SKM-1 (cell line): ENCODE measurements around the gene IGFBP2.

Experiments used
- DNase-seq: peaks from one replicate; lab custom pipeline; 2025; ENCODE audit not compliant: unreplicated experiment; lab: John Stamatoyannopoulos, UW

The IGFBP2 gene

DNA sequence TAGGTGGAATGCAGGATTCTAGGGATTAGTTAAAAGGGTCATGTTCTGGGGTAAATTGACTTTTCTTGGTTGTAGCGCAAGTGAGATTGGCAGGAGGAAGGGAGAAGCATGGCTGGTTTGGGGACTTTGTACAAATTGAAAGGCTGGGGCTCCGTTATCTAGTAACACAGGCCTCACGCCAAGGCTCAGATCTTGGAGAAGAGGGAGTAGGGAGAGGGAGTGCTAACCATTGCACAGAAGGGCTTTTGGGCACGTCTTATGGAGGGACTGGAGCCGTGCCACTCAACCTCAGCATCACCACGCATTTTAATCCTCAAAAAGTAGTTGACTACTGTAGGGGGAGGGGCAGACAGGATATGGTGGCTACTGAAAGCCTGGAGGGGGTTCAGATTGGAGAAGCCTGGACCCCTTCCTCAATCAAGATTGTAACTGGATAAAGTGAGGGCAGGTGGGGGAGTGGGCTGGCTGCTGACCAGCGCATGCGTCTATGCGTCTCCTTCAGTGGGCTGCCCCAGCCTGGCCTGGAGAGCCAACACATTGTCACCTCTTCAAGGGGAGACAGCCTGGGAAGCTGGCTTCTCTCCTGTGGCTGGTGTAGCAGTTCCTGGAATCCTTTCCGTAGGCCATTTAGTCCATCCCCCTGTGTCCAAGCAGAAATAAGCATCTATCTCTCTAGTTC lies 47.9 kb downstream of the IGFBP2 start:
- DNase-seq = no peak

DNA sequence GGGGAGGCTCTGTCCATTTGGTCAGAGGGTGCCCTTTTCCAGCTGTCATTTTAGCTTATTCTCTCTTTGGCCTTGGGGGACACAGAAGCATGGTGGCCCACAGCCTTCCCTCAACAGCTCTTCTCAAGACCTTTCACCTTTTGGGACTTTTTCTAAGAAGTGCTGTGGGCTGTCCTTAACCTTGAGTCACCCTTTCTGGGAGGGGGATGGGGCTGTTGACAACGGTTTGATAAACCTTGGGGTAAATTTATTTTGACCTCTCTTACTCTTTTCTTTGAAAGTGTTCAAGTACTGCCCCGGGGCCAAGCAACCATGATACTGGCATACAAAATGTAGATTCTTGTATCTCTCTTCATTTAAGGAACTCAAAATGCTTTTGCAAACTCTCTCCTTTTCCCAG lies 48.5 kb downstream of the IGFBP2 start:
- DNase-seq = no peak

DNA sequence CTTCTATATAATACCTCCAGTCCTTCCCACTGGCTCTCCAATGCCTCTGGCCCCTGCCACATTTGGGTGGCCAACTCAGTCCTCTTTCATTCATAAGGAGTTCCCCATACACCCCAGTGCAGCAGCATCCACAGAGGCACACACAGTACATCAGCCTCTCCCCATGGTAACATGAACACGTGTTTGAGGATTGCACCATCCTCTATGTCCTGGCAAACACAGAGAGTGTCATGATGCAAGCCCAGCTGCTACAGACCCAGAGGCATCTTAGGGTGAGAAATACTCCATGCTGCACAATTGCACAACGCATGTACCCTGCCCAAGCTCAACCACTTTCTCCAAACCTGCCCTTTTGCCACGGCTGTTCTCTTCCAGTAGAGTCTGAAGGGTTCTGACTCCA lies 50.6 kb downstream of the IGFBP2 start:
- DNase-seq = peak; percentile 89

DNA sequence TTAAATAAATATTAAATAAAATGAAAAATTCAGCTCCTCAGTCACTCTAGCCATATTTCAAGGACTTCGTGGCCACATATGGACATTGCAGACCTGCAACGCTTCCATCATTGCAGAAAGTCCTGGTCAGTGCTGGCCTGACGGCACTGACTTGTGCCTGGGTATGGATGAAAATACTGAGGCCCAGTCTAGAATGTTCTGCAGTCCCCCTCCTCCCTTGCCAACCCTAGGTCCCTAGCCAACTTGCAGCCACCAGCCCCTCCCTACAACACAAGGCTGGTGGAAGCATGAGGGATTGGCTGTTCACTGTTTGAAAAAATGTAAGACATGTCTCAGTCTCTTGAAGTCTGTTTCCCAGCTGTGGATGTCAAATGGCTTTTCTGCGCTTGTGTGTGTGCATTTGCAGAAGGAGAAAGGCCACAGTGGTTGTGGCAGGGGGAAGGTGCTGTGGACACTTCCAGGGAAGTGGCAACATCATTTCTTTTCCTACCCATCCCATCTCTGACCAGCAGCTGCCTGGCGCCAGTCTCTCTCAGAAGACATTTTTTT lies 52.2 kb downstream of the IGFBP2 start:
- DNase-seq = no peak

DNA sequence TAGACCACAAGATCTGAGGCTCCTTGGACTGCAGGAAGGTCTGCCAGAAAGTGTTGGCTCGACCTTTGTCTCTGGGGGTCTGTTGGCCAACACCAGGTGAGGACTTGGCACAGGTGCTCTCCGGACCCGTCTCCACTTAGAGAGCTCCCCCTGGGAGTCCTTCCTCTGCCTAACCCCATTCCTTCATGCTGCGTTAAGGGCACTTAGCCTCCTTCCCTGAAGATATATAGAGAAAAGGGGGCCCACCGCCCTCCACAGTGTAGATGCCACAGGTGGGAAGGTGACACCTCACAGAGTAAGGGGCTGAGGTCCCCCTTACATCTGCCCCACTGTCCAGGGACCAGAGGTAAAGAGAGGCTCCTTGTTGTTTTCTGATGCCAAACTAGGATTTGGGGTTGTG lies 53.9 kb downstream of the IGFBP2 start:
- no peak for DNase-seq

DNA sequence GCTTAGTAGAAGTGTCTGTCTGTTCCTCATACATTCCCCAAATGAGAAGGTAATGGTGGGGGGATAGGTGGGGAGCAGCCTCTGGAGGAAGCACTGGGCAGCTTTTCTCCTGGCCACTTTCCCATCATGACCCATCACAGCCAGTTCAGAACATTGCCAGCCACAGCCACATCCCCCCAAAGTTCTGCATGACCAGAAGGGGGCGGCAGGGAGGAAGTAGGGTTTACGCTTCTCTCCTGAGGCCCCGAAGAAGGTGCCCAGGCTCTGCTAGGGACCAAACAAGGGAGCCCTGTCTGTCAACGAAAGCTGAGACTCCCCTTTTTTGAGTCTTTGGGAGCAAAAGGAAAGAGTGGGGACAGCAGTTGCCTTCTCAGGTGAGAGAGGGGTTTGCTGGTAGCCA lies 54.4 kb downstream of the IGFBP2 start:
- no peak for DNase-seq

DNA sequence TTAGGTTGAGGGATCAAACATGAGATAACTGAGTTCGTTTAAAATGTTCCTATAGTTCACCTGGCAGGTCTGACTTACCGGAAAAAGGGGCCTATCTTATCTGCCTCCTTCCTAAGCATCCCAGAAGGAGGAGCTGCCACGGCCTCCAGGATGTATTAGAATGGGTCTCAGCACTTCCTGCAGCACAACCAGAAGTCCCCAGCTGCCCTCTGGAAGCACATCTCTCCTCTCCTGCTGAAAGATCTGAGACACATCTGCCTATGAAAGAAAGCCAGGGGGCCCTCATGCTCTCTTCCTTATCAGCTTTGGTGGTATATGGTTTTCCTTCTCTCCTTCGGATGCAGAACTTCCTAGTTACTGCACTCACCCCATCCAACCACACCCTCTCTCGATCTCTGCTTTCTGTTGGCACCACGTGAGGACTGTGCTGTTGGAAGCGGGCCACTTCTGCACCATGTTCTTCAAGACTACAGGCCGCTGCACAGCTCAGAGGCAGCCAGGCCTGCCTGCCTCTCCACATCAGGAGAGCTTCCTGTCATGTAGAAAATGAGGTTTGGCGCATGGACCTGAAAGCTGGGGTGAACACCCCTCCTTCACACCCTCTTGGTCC lies 55.6 kb downstream of the IGFBP2 start:
- DNase-seq = no peak

DNA sequence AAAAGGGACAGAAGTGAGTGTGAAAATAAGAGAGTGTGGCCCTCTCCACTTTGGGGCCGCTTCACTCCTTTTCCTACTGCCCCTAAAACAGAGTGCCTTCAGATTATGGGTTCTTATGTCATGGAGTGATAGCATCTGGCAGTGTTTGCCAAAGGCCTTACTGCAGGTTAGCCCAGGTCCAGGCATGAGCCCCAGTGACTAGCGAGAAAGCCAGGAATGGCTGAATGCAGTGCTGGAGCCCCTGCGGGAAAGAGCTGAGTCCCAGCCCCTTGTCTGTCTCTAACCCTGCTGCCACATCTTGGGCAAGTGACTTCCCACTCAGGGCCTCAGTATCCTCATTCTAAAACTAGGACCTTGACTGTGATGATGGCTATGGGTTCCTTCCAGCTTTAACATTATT lies 56.2 kb downstream of the IGFBP2 start:
- DNase-seq = no peak

DNA sequence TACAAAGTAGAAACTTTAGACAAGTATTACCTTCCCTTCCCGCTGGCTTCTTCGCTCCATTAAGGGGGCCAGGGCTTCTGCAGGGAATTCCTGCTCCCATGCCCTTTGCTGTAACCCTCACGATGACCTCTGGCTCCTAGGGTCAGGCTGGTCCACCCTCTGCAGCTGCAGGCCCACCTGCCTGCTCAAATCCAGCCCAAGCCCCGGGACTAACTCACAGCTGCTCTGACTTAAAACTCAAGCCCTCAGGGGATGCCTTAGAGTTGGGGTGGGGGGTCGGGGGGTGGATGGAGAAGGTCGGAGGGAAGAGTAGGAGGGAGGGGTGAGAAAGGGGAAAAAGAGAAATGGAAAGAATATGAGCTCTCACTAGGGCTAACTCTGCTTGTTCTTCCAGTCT lies 57.2 kb downstream of the IGFBP2 start:
- no peak for DNase-seq

DNA sequence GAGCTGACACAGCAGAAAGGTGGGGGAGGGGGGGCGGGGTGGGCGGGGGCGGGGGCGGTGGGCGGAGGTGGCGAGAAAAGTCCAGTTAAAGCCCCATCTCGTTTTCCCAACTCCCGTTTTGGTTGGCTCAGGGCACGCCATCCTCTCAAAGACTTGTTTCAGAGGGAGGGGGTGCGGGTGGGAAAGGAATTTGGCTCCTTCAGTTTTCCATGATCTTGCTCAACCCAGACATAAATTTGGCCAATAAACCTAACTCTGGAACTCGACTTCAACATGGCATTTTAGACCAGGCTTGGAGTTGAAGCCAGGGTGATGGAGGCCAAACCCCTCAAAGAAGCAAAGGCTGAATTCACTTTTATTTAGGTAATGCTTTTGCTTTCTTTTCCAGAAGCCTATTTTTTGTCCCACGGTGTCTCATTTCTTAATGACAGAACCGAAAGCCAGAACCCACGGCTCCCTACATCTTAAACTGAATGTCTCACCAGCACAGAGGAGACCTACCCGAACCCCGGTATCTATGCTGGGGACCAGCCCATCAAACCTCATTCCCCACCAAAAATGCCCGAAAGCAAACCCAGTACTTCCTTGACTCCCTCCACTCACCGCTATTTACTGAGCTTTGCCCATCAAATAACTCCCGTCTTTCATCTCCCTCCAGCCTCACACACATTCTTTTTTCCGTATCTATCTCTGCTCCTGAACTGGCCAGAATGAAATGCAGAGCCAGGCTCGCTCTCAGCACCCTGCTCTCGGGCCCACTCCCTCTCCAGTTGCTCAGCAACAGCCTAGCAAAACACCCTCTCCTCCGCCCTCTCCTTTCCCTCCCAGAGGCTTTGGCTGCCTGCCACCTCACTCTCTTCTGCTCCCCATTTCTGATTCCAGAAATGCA lies 57.9 kb downstream of the IGFBP2 start:
- no peak for DNase-seq

DNA sequence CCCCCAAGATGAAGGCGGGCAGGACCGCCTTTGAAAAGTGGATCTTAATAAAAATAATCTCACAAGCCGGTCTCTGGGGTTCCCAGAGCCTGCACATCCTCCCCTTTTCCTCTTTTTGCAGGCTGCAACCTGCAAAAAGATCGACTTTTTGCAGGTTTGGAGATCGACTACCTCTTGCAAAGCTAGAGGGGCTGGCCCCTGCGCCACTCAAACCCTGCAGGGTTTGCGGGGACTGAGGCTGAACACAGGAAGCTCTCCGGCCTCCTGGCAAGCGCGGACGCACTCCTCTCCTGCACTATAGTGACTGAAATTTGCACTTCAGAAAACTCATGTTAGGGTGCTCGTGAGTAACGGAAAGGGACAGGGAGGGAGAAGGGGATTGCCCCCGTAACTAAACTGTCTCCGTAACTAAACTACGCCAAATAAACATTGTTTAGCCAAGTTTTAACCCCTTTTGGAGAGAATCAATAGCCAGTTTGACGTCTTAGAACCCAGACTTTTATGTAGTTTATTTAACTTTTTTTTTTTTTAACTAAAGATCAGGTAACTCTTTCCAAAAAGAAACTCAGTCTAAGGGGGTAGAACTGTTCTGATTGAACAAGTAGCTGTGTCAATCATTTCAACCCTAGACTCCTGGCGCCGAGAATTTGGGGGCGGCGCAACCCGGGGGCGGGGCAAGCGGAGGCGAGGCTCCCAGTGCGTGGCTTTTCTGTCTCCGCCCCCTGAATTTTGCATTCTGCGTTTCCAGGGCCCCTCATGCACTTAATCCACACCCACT lies 59.6 kb downstream of the IGFBP2 start:
- DNase-seq = no peak

DNA sequence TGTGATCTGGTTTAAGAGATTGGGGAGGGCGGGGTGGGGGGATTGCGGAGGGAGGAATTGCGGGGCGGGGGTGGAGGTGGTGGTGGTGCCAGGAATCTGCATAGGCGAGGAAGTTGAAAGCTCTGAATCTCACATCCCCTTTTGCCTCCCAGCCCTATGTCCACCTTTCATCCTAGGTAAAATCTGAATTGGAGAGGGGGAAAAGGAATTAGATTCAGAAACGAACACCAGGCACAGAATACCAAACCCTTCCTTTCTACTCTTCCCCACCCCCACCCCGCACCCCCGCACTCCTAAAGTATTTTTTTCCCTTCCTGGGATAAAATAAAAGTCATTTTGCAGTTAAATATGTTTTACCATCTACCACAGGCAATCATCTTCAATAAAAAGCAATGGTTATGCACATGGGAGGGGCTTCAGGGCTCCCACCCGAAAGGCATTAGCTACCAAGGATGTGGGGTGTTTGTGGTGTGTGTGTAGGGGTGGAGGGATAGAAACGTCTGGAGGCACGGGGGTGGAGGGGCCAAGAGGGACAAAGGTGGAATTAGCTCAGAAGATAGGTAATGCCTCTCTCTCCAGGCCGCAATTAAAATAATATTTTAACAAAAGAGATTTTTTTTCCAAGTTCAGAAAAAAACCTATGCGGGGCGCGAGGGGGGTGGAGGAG lies 60.3 kb downstream of the IGFBP2 start:
- no peak for DNase-seq

DNA sequence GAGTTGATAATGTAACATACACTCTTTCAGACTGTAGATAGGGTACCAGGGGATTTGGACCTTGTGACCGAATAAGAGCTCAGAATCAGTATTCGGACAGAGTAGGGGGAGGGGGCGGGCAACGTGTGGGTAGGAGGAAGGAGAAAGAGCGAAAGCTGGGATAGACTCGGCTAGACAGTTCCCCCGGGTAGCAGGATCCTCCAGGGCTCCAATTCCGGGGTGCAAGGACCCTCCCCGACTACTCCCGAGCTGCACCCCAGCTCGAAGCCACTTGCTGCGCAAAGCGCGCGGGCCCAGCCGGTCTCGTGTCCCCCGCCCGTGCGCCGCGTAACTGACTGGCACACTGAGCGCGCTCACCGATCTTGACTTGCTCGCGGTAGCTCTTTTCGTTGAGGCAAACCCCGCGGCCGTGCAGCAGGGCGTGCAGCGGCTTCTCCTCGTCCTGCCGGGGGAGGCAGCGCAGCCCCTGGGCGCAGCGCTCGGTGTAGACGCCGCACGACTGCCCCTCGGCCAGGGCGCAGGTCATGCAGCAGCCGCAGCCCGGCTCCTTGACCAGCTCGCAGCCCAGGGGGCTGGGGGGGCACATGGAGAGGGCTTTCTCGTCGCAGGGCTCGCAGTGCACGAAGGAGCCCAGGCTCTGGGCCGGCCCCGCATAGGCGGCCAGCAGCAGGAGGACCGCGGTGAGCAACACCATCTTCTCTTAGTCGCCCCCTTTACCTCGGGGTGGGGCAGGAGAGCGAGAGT lies 61.0 kb downstream of the IGFBP2 start:
- DNase-seq = no peak

DNA sequence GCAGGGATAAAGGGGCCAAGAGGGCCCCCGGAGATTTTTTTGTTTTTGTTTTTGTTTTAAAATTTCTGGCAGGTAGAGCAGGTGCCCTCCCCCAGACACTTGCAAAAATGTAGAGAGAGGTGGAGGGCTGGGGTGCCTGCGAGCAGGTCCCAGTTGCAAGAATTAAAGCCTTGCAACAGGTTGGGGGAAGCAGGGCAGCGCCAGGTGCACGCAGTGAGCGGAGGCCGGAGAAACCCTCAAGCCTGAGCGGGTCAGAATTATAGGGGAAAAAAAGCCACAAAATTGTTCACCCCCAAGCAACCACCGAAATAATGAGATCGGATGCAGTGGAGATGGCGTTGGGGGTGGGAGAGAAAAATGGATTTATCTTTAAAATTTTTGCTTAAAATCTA lies 61.6 kb downstream of the IGFBP2 start:
- no peak for DNase-seq

DNA sequence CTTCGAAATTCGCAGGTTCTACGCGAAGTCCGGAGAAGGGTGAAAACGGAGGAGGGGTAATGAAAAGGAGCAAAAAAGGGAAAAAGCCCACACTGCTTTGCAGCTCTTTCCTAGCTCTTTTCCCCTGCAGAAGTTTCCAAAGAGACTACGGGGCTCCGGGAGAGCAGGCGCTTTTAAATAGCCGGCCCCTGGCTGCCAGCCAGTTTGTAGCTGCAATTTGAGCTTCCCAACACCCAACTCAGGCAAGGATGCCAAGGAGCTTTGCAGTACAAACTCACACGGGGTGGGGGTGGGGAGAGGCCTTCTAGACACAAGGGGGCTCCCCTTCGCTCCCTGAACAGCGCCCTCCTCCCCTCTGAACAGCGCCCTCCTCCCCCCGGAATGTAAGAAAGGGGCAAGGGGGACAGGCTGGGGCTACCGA lies 62.2 kb downstream of the IGFBP2 start, which contains the start of gene IGFBP5:
Gene IGFBP5, minus strand, starts transcription at position 149 of the 421 bp plus-strand sequence. CDS start 774 bp downstream, outside the sequence.
- no peak for DNase-seq

DNA sequence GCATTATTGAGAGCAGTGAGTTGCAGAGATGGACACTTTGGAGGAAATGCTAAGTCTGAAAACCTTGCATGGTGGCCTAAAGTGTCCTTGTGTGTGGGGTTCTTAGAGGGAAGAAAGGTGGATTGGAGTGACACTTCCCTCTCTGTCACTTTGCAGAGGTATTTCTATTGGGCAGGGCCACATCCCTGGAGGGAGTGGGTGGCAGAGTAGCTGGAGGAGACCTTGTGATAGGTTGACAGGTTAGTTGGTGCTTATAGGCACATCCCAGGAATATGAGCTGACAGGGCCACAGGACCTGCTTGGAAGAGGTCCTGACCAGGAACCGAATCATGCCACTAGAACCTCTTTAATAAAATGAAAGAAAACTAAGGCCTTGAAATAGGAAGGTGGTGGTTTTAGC lies 63.1 kb downstream of the IGFBP2 start:
- DNase-seq = no peak

DNA sequence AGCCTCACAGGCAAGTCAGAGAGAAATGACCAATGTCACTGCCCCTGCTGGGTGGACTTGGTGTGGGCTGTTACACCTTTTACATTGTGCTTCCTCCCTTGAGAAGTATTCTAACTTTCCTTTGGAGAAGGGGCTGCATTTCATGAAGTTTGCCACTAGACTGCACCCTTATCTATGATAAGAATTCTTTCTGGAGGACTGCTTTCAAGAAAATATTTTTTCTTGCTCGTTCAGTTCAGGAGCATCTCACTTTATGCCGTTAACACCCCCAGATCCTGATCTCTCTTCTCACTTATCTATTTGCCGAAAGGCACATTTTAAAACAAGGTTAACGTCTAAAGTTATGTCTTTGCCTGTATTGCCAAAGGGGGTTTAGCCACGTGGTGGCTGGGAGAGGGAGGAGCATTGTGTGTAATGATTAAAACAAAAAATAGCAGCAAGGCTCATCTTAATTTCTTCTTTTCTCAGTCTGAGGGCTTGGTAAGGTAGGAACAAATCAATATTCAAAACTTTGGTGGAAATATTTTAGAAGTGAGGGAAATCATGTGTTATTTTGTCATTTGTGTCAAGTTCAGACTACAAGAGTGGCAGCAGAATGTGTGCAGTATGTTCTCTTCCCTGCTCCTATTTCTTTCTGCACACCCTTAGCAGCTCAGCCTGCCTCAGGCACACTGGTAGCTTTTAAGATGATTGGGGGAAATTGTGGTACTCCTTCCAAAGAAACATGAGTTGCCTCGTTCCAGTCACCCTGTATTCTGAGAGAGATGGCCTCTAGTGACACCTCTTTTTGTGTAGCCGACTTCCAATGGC lies 63.7 kb downstream of the IGFBP2 start:
- DNase-seq = no peak

DNA sequence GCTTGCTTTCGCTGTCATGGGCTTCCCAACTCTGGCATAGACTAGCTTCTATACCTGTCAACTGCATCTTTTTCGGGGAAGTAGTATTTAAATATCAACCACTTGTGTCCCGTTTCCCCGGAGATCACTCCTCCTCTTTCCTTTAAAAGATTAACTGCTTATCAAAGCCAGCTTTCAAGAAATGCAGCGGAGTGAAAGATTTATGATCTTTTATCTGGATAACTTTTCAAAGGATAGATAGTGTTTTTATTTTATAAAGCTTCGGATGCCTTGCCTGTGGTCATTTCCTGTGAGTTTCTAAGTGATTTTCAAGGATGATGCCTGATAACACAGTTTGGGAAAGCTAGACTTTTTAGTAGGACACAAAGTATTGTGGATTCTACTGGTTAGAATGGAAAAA lies 65.1 kb downstream of the IGFBP2 start:
- no peak for DNase-seq

DNA sequence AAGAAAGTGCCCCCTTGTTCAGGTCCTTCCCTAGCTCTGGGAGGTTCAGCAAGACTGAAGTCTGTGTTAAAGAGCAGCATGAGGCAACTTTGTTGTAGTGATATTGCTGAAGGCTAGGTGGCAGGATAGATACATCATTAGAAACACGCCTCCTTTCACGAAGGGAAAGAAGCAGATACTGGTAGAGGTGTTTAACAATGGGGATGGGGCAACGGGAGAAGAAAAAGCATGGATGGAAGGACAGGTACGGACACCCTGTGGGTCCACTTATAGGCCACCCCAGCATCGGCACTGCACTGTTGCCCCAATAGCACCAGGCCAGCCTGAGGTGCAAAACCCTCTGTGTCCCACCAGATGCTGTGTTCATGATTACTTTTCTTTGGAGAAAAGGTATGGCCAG lies 65.7 kb downstream of the IGFBP2 start:
- DNase-seq = peak; percentile 16
